OCI-LY3 (cell line): ENCODE data around the gene FLII.

Source experiments
- H2AFZ ChIP-seq: fragments of 200-600, 300-600 bp; shearing (Covaris generic); 2 replicates; pipeline ENCODE4 v1.6.0; 2014; ENCODE audit warnings: antibody characterized with exemption, low read depth, low read length
- H3K27ac ChIP-seq: fragments of 200-600, 300-600 bp; sonication (generic); 2 replicates; pipeline ENCODE4 v1.5.1; 2014; ENCODE audit warnings: mild to moderate bottlenecking, low read length, moderate library complexity, mixed read lengths
- H3K27me3 ChIP-seq: fragments of 200-600, 300-600 bp; sonication (generic); 2 replicates; pipeline ENCODE4 v1.6.1; 2014; ENCODE audit warnings: low read depth, low read length, mixed read lengths
- H3K36me3 ChIP-seq: fragments of 200-600, 300-600 bp; sonication (generic); replicated peaks from 2 replicates; pipeline ENCODE3; 2014; ENCODE audit warnings: low read depth, low read length, mixed read lengths
- H3K4me1 ChIP-seq: fragments of 300-600, 200-600 bp; sonication (generic); 2 replicates; pipeline ENCODE4 v1.6.1; 2014; ENCODE audit warnings: low read length, mixed read lengths
- H3K4me2 ChIP-seq: fragments of 200-600, 300-600 bp; sonication (generic); 2 replicates; pipeline ENCODE4 v1.6.1; 2014; ENCODE audit warnings: low read length, mixed read lengths
- H3K4me3 ChIP-seq: fragments of 300-600, 200-600 bp; sonication (generic); 2 replicates; pipeline ENCODE4 v1.5.1; 2014; ENCODE audit warnings: antibody characterized with exemption, mild to moderate bottlenecking, low read length, moderate library complexity
- H3K79me2 ChIP-seq: fragments of 300-600, 200-600 bp; shearing (Covaris generic); 2 replicates; pipeline ENCODE4 v1.6.1; 2014; ENCODE audit warnings: mild to moderate bottlenecking, low read length, mixed read lengths
- H3K9ac ChIP-seq: fragments of 300-600, 200-600 bp; shearing (Covaris generic); 2 replicates; pipeline ENCODE4 v1.6.0; 2014; ENCODE audit warnings: mild to moderate bottlenecking, low read length, moderate library complexity
- H3K9me3 ChIP-seq: fragments of 200-600, 300-600 bp; shearing (Covaris generic); 2 replicates; pipeline ENCODE4 v1.6.1; 2014; ENCODE audit warnings: low read length, mixed read lengths; ENCODE audit not compliant: insufficient read depth
- H4K20me1 ChIP-seq: fragments of 200-600, 300-600 bp; sonication (generic); 2 replicates; pipeline ENCODE4 v1.6.1; 2016; ENCODE audit warnings: low read length, mixed read lengths; ENCODE audit not compliant: insufficient read depth
- CTCF ChIP-seq: fragments of 200-600, 300-600 bp; sonication (generic); IDR thresholded peaks from 2 replicates; pipeline ENCODE4 v1.5.1; 2014; ENCODE audit warnings: antibody characterized with exemption, low read length, low read depth
- EZH2phosphoT487 ChIP-seq: fragments of 200-600 bp; shearing (Covaris generic); IDR thresholded peaks from 2 replicates; pipeline ENCODE4 v1.6.1; 2018; ENCODE audit warnings: antibody characterized with exemption, mixed run types, low read depth

FLII gene

GRCh38 chr17:18259621-18260331 lies 1.2 kb upstream of the FLII start:
- peak overlapping the region; percentile 77 for H3K4me2 ChIP-seq
- no peaks in the 10 kb centered on the region for H3K27me3 ChIP-seq
- no peaks in the 10 kb centered on the region for H3K36me3 ChIP-seq
- H3K9me3 ChIP-seq = no peaks in the 10 kb centered on the region
- peak overlapping the region; percentile 82 for H3K4me3 ChIP-seq
- H3K9ac ChIP-seq = peak overlapping the region; percentile 38; the same call in 1 of the 2 replicates
- no peaks in the 10 kb centered on the region for H4K20me1 ChIP-seq
- peaks cover 12% of the 10 kb centered on the region; the same call in 1 of the 2 replicates for H3K79me2 ChIP-seq
- H3K4me1 ChIP-seq = peaks cover 10% of the 10 kb centered on the region
- H2AFZ ChIP-seq = no peak overlapping the region
- H3K27ac ChIP-seq = no peak overlapping the region
- TF ChIP-seq CTCF = no peak
- TF ChIP-seq EZH2phosphoT487 = no peak

- H3K79me2 ChIP-seq = peaks cover 12% of the 10 kb centered on the region; the same call in 1 of the 2 replicates
- H3K27me3 ChIP-seq = no peaks in the 10 kb centered on the region
- H3K36me3 ChIP-seq = no peaks in the 10 kb centered on the region
- peaks cover 10% of the 10 kb centered on the region for H3K4me1 ChIP-seq
- peak overlapping the region; percentile 69 for H3K4me2 ChIP-seq
- peak overlapping the region; percentile 78 for H3K9ac ChIP-seq
- H3K27ac ChIP-seq = peak overlapping the region; percentile 40
- 0 out of 2 replicates have a peak overlapping the region, but pooled peaks have one; percentile 7 for H2AFZ ChIP-seq
- H3K9me3 ChIP-seq = no peaks in the 10 kb centered on the region
- peak overlapping the region; percentile 88 for H3K4me3 ChIP-seq
- TF ChIP-seq CTCF (no peak), EZH2phosphoT487 (no peak)
- H4K20me1 ChIP-seq = no peaks in the 10 kb centered on the region
These were observed 569 bp downstream of the FLII start for GRCh38 chr17:18257982-18258355.

GRCh38 chr17:18257268-18257981 lies 1.1 kb downstream of the FLII start:
- TF ChIP-seq EZH2phosphoT487 = no peak
- TF ChIP-seq CTCF = no peak
- no peak overlapping the region for H2AFZ ChIP-seq

GRCh38 chr17:18256776-18257175 lies 1.8 kb downstream of the FLII start:
- H3K9ac ChIP-seq = no peak overlapping the region
- no peak for TF ChIP-seq EZH2phosphoT487
- no peak for TF ChIP-seq CTCF

More at GRCh38 chr17:18257268-18257981, 1.1 kb downstream of the FLII start:
- Histone ChIP-seq H3K9ac (peak overlapping the region; percentile 78), H3K27me3 (no peaks in the 10 kb centered on the region), H3K36me3 (no peaks in the 10 kb centered on the region), H3K79me2 (peaks cover 12% of the 10 kb centered on the region; the same call in 1 of the 2 replicates), H3K4me2 (peak overlapping the region; percentile 69), H3K4me3 (peak overlapping the region; percentile 88), H4K20me1 (no peaks in the 10 kb centered on the region), H3K4me1 (peaks cover 10% of the 10 kb centered on the region), H3K27ac (peak overlapping the region; percentile 40; the same call in 1 of the 2 replicates), H3K9me3 (no peaks in the 10 kb centered on the region)

More at GRCh38 chr17:18256776-18257175, 1.8 kb downstream of the FLII start:
- H3K27me3 ChIP-seq = no peaks in the 10 kb centered on the region
- peak overlapping the region; percentile 69 for H3K4me2 ChIP-seq
- H3K4me1 ChIP-seq = peaks cover 10% of the 10 kb centered on the region
- no peak overlapping the region for H3K4me3 ChIP-seq
- H2AFZ ChIP-seq = no peak overlapping the region
- no peaks in the 10 kb centered on the region for H4K20me1 ChIP-seq
- H3K36me3 ChIP-seq = no peaks in the 10 kb centered on the region
- H3K79me2 ChIP-seq = peaks cover 12% of the 10 kb centered on the region; the same call in 1 of the 2 replicates
- no peaks in the 10 kb centered on the region for H3K9me3 ChIP-seq
- no peak overlapping the region for H3K27ac ChIP-seq
